HG02938 (cell line): ENCODE results near the gene HSD11B1.
A peak's percentile ranks its signal among the peaks of the same experiment; 100 is the strongest.

ENCODE experiments used
- ATAC-seq: cut with Tn5 transposase; IDR thresholded peaks from one replicate; pipeline ENCODE4 v1.9.1; 2021; ENCODE audit warnings: mild to moderate bottlenecking, moderate library complexity; ENCODE audit not compliant: unreplicated experiment

The HSD11B1 gene

DNA sequence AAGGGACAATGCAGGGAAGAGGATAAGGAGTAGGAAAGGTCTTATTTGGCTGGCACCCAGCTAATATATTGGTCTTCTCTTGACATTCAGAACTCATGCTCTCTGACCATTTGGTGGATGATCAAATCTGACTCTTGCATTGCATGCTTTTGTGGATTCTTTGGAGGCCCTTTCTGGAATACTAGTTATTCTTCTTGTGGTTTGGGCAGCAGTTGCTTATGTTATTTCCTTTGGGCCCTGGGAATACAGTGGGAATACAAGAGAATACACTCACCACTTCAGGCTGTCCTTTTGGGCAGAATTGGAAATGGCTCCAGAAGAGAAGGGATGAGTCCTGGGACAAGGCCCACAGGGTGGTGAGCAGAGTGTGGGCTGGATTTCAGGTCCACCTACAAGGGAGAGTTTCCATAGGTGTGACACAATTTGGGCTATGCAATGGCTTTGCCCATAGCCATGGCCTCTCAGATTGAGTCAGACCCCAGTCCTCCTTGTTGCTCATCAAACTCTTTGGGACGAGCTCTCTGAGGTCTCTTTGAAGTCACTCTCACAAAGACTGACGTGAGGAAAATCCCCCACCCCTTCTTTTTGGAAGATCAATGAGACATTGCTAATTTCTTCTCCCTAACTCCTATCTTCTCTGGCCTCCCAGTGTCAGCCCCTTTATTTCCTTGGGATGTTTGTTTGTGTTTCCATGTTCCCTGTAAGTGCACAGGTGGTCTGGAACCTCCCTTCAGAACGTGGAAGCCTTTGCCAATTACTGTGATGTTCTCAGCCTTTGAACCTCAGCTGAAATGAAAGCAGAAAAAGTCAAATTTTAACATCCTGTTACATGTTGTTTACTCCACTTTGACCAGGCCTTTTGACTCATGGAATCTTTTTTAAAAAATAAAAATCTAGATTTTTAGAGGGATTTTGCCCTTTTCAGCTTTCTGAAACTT lies 19.4 kb downstream of the HSD11B1 start:
- no peak for ATAC-seq

DNA sequence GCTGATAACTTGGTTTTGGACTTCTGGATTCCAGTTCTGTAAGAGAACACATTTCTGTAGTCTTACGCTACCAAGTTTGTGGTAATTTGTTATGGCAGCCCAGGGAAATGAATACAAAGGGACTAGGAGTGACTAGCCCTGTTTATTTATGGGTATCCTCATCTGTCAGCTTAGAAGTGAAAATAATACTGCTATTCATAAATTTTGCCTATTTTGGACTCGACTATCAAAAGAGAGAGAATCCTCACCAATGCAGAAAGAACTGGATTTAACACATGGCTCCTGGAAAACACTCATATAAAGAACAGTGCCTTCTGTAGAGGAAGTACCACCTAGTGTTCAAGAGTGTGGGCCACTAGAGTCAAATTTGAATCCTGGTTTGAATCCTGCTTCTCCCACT lies 22.6 kb downstream of the HSD11B1 start:
- no peak for ATAC-seq

GRCh38 chr1:209727785-209728184 lies 23.1 kb downstream of the HSD11B1 start:
- no peak for ATAC-seq

GRCh38 chr1:209728466-209728865 lies 23.8 kb downstream of the HSD11B1 start:
- ATAC-seq, result no peak

GRCh38 chr1:209729436-209729835 lies 24.8 kb downstream of the HSD11B1 start:
- no peak for ATAC-seq

DNA sequence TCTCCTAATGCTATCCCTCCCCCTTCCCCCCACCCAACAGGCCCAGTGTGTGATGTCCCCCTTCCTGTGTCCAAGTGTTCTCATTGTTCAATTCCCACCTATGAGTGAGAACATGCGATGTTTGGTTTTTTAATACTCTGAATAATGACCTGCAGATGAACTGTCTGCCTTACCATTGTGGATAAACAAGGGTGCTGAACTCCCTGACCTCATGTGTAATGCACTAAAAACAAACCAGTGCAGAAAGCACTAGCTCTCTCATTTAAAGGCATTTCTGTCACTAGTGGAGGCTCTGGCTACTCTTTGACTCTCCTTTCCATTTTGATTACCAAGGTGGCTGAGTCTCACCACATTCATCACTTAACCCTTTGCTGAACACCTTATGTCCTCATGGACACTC lies 28.1 kb downstream of the HSD11B1 start:
- no peak for ATAC-seq

DNA sequence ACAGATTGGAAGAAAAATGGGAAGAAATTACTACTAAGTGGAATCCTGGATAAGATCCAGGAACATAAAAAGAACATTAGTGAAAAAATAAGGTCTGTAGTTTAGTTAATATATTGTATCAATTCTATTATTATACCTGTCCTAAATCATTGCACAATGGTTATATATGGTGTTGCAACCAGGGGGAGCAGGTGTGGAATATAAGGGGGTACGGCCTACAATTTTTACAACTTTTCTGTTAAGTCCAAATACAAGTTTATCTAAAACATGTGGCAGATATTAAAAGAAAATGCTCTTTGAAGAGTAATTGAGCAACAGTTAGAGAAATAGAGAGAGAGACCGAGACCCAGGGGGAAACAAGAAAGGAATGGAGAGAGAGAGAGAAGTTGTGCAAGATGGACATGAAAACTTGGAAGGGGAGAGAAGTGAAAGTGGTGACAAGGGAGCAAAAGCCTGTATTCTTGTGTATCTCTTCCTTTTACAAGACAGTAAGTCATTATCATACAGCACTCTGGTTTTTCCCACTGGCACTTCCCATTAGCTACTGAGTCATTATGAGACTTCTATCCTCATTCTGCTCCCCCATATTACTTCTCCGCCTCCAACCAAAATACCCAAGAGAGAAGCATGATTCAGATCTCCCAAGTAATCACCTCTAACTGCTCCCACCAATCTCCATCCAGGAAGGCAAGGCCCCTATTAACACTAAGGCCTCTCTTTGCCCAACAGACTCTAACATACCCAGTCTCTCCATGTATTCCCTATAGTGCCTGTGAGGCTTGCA lies 29.0 kb downstream of the HSD11B1 start:
- ATAC-seq, result no peak

GRCh38 chr1:209736490-209737117 lies 32.0 kb downstream of the HSD11B1 start:
- ATAC-seq, result no peak

DNA sequence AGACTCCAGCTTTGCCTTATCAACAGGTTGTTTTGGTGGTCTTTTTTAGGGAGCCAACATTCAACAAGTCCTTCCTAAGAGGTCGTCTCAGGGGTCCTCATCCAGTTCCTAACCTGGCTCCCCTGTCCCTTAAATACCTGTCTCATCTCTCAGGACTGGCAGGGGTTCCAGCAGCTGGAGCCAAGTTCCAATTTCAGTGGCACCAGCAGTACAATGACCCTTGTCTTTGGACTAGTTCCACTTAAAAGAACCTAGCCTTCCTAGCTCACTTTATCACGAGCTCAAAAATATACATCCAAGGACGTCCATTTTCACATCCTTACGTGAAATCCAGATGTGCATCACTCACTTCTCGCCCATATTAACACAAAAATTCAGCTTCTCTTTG lies 32.5 kb downstream of the HSD11B1 start:
- no peak for ATAC-seq

- ATAC-seq, result no peak
Measured at GRCh38 chr1:209738270-209738669, 33.6 kb downstream of the HSD11B1 start.

DNA sequence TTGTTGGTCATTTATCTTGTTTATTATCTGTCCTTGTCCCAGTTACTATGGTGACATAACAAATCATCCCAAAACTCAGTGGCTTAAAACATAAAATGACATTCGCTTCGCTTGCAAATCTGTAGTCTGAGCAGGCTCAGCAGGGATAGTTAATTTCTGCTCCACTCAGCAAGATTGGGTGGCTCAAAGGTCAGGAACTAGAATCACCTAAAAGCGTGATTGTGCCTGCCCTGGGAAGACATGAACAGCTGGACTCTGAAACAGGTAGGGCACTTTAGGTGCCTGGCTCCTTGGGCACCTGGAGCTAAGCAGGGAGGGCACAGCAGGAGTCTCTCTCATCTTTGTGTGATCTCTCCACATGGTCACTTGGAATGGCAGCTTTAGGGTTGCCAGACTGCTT lies 36.5 kb downstream of the HSD11B1 start:
- no peak for ATAC-seq

DNA sequence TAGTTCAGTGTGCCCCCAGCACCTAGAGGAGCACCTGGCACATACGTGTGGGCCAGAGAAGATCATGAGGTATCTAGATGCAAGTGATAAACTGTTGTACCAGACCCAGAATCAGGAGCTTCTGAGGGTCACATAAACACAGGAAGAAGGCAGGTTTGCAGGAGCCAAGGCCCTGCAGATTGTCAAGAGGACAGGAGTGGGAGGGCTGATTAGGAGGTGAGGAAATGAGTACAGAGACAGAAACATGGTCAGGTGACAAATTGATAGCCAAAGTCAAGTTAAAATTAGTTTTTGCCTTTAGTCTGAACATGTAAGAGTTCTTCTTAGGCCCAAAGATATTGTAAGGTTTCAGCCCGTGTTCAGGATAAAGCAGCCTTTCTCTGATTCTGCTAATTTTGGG lies 37.2 kb downstream of the HSD11B1 start:
- no peak for ATAC-seq

DNA sequence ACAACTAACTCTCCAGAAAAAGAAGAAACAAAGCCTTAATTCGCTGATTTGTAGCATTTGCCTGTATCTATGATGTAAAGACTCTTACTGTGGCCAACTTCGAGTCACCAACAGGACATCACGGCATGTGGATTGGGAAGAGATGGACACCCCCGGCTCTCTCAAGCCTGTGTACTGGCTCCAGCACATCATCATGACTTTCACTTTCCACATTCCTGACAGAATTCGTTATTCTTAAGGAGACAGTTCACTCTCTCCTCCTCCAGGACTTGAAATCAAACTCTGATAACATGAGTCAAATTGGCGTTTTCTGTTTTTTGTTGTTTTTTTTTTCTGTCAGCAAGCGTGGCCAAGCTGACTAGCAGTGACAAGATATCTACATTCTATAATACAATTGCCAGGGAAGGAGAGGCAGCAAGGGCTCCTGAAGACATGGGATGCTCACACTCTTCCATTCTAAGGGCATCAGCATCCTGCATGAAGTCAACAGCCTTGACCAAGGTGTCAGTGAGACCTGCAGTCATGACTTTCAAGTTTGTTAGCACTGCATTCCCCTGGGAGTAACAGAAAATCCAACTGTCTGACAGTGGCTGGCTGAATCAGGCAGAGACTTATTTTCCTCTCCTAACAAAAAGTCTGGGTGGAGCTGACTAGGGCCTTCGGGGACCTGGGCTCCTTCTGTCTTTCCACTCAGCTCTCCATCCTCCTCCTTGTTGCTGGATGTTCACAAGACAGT lies 37.9 kb downstream of the HSD11B1 start:
- ATAC-seq, result no peak

DNA sequence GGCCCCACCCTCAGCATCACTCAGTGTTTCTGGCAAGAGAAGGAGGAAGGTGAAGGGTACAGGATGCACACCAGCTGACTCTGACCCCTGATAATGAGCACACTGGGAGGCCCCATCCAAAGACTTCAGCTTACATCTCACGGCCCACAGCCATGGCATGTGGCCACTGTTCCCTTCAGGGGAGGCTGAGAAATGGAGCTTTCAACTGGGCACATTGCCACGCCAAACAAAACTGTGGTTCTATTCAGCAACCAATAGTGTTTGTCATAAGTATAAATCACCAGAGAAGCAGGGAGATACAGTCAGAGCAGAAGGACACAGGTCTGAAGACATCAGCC lies 38.5 kb downstream of the HSD11B1 start:
- ATAC-seq, result no peak

DNA sequence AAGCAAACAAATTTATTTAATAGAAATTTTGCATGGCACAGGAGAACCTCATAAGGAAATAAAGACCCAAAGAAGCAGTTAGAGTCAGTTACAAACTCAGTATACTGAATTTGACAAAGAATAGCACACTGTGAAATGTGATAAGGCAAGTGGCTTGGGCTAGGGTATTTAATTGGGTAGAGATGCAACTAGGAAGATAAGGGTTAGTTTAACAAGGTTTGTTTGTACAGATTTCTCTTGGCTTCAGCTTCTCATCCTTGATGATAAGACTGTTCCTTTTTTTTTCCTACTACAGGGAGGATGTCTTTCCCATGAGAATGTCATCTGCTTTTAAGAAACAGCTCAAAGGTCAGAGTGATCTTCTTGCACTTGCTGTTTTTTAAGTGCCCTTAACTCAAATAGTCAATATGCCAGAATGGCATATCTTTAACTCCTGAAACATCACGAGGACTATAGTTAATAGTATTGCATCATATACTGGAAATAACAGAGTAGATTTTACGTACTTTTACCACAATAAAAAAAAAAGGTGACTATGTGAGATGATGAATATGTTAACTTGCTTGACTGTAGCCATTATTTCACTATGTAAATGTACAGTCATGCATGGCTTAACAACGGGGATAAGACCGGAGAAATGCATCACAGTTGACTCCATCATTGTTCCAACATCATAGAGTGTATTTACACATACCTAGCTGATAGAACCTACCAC lies 42.0 kb downstream of the HSD11B1 start:
- ATAC-seq, result no peak

- peak; percentile 59 for ATAC-seq
Measured at GRCh38 chr1:209747580-209748262, 43.1 kb downstream of the HSD11B1 start.

DNA sequence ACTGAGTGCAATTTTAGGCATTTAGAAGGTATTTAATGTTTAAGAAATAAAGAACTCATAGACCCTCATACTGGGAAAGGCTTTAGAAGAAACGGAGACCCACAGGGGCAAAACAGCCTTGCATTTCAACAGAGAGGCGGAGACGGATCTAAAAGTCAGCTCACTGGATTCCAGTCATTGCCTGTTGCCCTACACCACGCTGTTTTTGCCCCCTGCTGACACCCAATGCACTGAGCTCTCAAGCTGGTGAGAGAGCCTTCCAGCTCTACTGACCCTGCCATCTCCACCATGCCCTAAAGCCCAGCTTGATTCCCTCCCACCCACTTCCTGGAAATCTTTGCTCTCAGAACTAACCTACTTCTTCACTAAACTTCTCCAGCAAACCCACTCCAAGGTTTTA lies 44.0 kb downstream of the HSD11B1 start:
- no peak for ATAC-seq

DNA sequence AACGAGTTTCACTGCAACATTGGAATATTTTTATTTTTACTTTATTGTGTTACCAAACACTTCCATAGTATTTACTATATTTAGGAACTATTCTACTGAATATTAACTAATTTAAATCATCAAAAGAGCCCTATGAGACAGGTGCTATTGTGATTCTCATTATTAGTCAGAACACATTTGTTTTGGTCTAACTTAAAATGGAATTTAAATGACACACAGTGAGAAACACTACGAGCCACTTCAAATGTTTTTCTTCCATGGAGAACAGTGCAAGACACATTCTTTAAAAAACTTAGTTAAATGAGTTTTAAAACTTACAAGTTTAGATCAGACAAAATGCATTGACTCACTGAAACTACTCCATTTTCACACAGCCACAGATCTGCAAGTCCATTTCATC lies 44.6 kb downstream of the HSD11B1 start:
- ATAC-seq, result no peak

- no peak for ATAC-seq
Measured at GRCh38 chr1:209749670-209750323, 45.2 kb downstream of the HSD11B1 start.
